Osteocyte (in vitro differentiated cells): Measurements from ENCODE around the gene MAPK7. TPM values are rescaled to one million over a fixed set of nuclear protein-coding genes. Genes with fewer than 3 reads are reported as not detected.

ENCODE experiments used
- DNase-seq: peaks from one replicate; pipeline ENCODE4 v3.0.0; 2021; ENCODE audit warnings: mixed read lengths; ENCODE audit not compliant: unreplicated experiment; ENCODE audit errors: extremely low spot score
- H3K27ac Mint-ChIP-seq: one replicate; pipeline ENCODE4 v1.8.0; 2021; ENCODE audit warnings: mild to moderate bottlenecking, mixed read lengths; ENCODE audit not compliant: unreplicated experiment
- H3K27me3 Mint-ChIP-seq: one replicate; pipeline ENCODE4 v1.8.0; 2021; ENCODE audit warnings: mixed read lengths; ENCODE audit not compliant: unreplicated experiment
- H3K36me3 Mint-ChIP-seq: one replicate; pipeline ENCODE4 v1.8.0; 2021; ENCODE audit warnings: mixed read lengths; ENCODE audit not compliant: unreplicated experiment
- H3K4me1 Mint-ChIP-seq: one replicate; pipeline ENCODE4 v1.8.0; 2021; ENCODE audit warnings: mixed read lengths; ENCODE audit not compliant: unreplicated experiment
- H3K4me3 Mint-ChIP-seq: one replicate; pipeline ENCODE4 v1.8.0; 2021; ENCODE audit warnings: mild to moderate bottlenecking, moderate library complexity, mixed read lengths; ENCODE audit not compliant: unreplicated experiment
- H3K9me3 Mint-ChIP-seq: one replicate; pipeline ENCODE4 v1.8.0; 2021; ENCODE audit warnings: mixed read lengths; ENCODE audit not compliant: unreplicated experiment
- CTCF ChIP-seq: fragments of 200-600 bp; sonication (generic); IDR thresholded peaks from 2 replicates; pipeline ENCODE4 v1.5.0; 2021; ENCODE audit warnings: antibody characterized with exemption, mild to moderate bottlenecking, moderate library complexity
- microRNA-seq: library from miRNA; unstranded; fragments of <30 nt; microRNA quantifications from one replicate; pipeline ENCODE4 v1.1.0, GENCODE V29; 2020; ENCODE audit not compliant: unreplicated experiment
- total RNA-seq: library from RNA; stranded (reverse); gene quantifications from 2 replicates; pipeline ENCODE4 v1.2.1, GENCODE V29; 2021

The MAPK7 gene
- total RNA-seq, 1 donor from 2014 or later = 37.1 TPM

DNA sequence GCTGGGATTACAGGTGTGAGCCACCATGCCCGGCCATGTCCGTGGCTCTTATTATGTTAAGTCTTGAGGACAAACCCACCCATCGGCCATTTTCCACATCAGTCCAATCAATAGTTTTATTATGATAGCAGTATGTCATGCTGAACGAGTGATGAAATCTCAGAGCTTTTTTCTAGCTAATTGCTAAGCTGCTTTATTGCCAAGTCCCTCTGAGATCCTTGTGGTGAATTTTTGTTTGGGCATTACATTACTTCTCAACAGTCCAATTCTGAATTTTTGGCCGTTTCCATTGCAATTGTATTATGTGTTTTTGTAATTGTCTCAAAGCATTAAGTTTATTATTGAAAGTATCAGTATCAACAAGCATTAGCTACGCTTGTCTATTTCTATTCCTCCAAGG is 43.6 kb downstream of the MAPK7 start:
- Mint-ChIP-seq H3K27ac (no peak overlapping the region), H3K4me3 (no peak overlapping the region), H3K9me3 (no peaks in the 10 kb centered on the region), H3K27me3 (peaks cover 7% of the 10 kb centered on the region), H3K4me1 (no peaks in the 10 kb centered on the region), H3K36me3 (no peaks in the 10 kb centered on the region)
- DNase-seq = no peak
- no peak for TF ChIP-seq CTCF

DNA sequence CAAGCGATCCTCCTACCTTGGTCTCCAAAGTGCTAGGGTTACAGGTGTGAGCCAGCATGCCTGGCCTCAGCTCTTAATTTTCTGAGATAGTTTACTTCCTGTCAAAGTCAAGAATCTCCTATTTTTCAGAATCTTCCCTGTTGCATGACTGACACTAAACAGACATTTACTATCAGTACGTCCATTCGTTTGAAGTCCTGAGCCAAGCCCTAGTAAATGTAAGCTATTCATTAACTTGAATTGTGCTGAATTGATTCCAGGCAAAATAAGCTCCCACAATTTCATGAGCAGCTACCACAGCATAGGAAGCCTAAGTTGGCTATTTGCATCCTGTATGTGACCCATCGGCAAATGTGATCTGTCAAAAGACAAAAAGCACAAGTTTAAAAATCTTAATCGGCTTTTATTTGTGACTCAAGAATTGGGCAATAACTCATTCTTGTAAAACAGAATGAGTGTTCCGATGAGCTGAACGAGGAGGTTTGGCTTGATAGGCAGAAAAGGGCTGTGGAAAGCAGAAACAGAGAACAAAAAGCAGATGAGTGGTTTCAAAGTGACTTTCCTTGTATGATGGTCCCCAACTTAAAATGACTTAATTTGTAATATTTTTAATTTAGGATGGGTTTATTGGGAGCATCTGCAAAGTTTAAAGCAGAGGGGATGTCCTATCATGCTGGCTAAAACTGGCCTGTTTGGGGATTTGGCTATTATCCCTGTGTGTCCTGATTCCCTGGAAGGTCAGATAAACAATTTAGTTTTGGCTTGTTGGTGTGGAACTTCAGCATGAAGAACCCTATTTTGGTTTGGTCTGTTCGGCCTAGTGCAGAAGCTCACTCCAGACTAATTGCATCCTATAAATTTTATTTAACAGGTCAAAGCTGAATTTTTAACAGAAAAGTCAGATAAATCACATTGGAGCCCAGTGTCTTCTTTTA is 46.9 kb downstream of the MAPK7 start:
- H3K27ac Mint-ChIP-seq = no peak overlapping the region
- no peaks in the 10 kb centered on the region for H3K4me1 Mint-ChIP-seq
- H3K36me3 Mint-ChIP-seq = no peaks in the 10 kb centered on the region
- H3K9me3 Mint-ChIP-seq = no peaks in the 10 kb centered on the region
- TF ChIP-seq CTCF = no peak
- no peak for DNase-seq
- peaks cover 13% of the 10 kb centered on the region for H3K27me3 Mint-ChIP-seq
- H3K4me3 Mint-ChIP-seq = no peak overlapping the region

DNA sequence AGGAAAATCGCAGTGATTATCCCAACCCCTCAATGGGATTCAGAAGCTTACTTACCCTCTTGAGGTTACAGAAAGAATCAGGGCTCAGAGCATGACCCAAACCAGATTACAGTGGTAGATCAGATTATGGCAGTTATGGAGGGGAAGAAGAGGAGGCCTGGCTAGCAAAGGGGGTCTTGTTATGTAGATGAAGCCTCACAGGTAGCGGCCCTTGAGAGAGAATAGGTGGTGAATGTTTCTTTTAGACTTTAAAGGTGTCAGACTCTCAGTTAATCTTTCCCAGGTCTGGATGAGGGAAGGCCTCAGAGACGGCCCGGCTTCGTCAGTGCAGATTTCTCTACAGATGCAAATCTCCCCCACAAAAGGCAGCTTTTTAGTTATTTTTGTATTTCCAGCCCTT is 48.3 kb downstream of the MAPK7 start:
- peaks cover 7% of the 10 kb centered on the region for H3K27me3 Mint-ChIP-seq
- no peak for DNase-seq
- H3K27ac Mint-ChIP-seq = no peak overlapping the region
- no peaks in the 10 kb centered on the region for H3K4me1 Mint-ChIP-seq
- H3K9me3 Mint-ChIP-seq = no peaks in the 10 kb centered on the region
- no peak for TF ChIP-seq CTCF
- H3K36me3 Mint-ChIP-seq = no peaks in the 10 kb centered on the region
- H3K4me3 Mint-ChIP-seq = no peak overlapping the region

GRCh38 chr17:19431691-19432090 is 53.4 kb downstream of the MAPK7 start:
- Mint-ChIP-seq H3K9me3 (no peaks in the 10 kb centered on the region), H3K27me3 (peaks cover 8% of the 10 kb centered on the region), H3K36me3 (no peaks in the 10 kb centered on the region), H3K4me3 (no peak overlapping the region), H3K27ac (no peak overlapping the region), H3K4me1 (no peaks in the 10 kb centered on the region)
- no peak for DNase-seq
- no peak for TF ChIP-seq CTCF

Small RNA genes within 50 kb of the gene (microRNA-seq; reads per million reads assigned to microRNA genes)
- 466 reads per million, percentile 71 among the genes with 10 or more reads in this experiment for gene MIR1180

Other genes starting within 250 kb of the MAPK7 start
- 49.5 and 54.7 TPM in 2 replicates for gene EPN2, start 141.1 kb upstream of the MAPK7 start, total RNA-seq
- 15.8 and 16.5 TPM in 2 replicates for gene B9D1, start 15.8 kb upstream of the MAPK7 start, total RNA-seq
- 73.4 and 85.8 TPM in 2 replicates for gene MFAP4, start 8.7 kb downstream of the MAPK7 start, total RNA-seq
- gene RNF112, start 32.7 kb downstream of the MAPK7 start, total RNA-seq = 0.39 and 0.89 TPM in 2 replicates
- 2.4 and 2.7 TPM in 2 replicates for gene SLC47A1, start 155.4 kb downstream of the MAPK7 start, total RNA-seq